Activated CD8-positive, alpha-beta memory T cell treated with anti-CD3 and anti-CD28 coated beads, Interleukin-2, amount 10 ng/mL, durations not matched to agents 7 days and 5 days (primary cell): ENCODE measurements around the gene ITLN2. TPM values are rescaled to one million over a fixed set of nuclear protein-coding genes. Genes with fewer than 3 reads are reported as not detected.

Experiments
- ATAC-seq: fragments of 150-1000 bp; cut with Tn5 transposase; one replicate; pipeline ENCODE4 v1.10.0; 2021; ENCODE audit warnings: moderate library complexity
- CTCF ChIA-PET: fragments of 350-600 bp; sonication (Branson Sonifier 250); formaldehyde crosslinking; loops from one replicate; lab custom pipeline; 2021; ENCODE audit warnings: antibody characterized with exemption; lab: Charles Lee
- DNase-seq: peaks from one replicate; pipeline ENCODE4 v3.0.0-alpha.2; 2020
- H3K27ac Mint-ChIP-seq: one replicate; pipeline ENCODE4 v1.8.0; 2021; ENCODE audit warnings: mild to moderate bottlenecking, mixed read lengths
- H3K27me3 Mint-ChIP-seq: one replicate; pipeline ENCODE4 v1.8.0; 2021; ENCODE audit warnings: mixed read lengths
- H3K36me3 Mint-ChIP-seq: one replicate; pipeline ENCODE4 v1.8.0; 2021; ENCODE audit warnings: mild to moderate bottlenecking, mixed read lengths
- H3K4me1 Mint-ChIP-seq: one replicate; pipeline ENCODE4 v1.8.0; 2021; ENCODE audit warnings: mixed read lengths
- H3K4me3 Mint-ChIP-seq: one replicate; pipeline ENCODE4 v1.8.0; 2021; ENCODE audit warnings: mild to moderate bottlenecking, moderate library complexity, mixed read lengths
- H3K9me3 Mint-ChIP-seq: one replicate; pipeline ENCODE4 v1.8.0; 2022; ENCODE audit warnings: low read depth, mixed read lengths
- total RNA-seq, 2 experiments: library from RNA; stranded (reverse); gene quantifications; one replicate each; pipeline ENCODE4 v1.2.3, GENCODE V29; 2021

ITLN2 gene
- total RNA-seq, 2 experiments from 2014 or later: not detected

DNA sequence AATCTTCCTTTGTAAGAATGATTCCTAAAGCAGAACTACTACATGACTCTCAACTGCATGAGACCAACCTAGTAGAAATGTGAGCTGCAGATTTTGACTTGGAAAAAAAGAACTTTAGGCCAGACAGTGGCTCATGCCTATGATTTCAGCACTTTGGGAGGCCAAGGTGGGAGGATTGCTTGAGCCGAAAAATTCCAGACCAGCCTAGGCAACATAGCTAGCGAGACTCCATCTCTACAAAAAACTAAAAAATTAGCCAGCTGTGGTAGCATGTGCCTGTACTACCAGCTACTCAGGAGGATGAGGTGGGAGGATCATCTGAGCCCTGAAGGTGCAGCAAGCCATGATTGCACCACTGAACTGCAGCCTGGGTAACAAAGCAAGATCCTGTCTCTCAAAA is 24.7 kb upstream of the ITLN2 start:
- Mint-ChIP-seq H3K4me3 (no peak overlapping the region), H3K9me3 (no peaks in the 10 kb centered on the region), H3K27ac (no peak overlapping the region), H3K4me1 (peaks cover 10% of the 10 kb centered on the region), H3K27me3 (peaks cover 45% of the 10 kb centered on the region), H3K36me3 (no peaks in the 10 kb centered on the region)
- ATAC-seq (no peak), DNase-seq (no peak)
- CTCF ChIA-PET: interaction anchor here (1.2 to 4.7 kb wide), 3 partner anchors 8 to 27 kb away, joined by 3 to 25 read pairs (median 8); no protein-coding TSS in a partner anchor

DNA sequence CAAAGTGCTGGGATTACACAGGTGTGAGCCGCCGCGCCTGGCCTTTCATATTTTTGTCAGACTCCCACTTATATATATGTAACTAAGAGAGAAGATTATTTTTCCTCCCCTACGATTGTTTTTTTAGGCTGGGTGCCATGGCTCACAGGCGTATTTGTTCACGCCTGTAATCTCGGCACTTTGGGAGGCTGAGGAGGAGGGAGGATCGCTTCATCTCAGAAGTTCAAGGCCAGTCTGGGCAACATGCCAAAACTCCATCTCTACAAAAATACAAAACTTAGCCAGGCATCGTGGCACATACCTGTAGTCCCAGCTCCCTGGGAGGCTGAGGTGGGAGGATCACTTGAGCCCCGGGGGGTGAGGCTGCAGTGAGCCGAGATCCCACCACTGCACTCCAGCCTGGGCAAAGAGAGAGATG is 23.9 kb upstream of the ITLN2 start:
- H3K27me3 Mint-ChIP-seq: peaks cover 43% of the 10 kb centered on the region
- H3K36me3 Mint-ChIP-seq: no peaks in the 10 kb centered on the region
- no peak for DNase-seq
- CTCF ChIA-PET: interaction anchor here (1.1 to 4.7 kb wide), 5 partner anchors 9 to 198 kb away, joined by 3 to 25 read pairs (median 4); partner anchors contain the start of gene ITLN2
- H3K4me1 Mint-ChIP-seq: peaks cover 10% of the 10 kb centered on the region
- no peak for ATAC-seq
- H3K9me3 Mint-ChIP-seq: no peaks in the 10 kb centered on the region
- no peak overlapping the region for H3K27ac Mint-ChIP-seq
- H3K4me3 Mint-ChIP-seq: no peak overlapping the region

DNA sequence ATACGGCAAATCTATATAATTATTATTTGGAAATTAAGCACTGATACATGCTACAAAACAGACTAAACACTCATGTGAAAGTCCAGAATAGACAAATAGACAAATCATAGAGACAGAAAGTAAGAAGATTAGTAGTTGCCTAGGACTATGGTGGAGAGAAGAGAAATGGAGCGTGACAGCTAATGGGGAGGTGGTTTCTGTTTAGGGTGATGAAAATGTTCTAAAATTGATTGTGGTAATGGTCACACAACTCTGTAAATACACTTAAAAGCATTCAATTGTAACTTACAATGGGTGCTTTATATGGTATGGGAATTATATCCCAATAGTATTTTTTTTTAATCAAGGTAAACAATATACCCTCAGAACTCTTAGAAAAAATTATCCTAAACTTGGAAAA is 20.4 kb upstream of the ITLN2 start:
- Mint-ChIP-seq H3K9me3 (no peaks in the 10 kb centered on the region), H3K36me3 (no peaks in the 10 kb centered on the region)
- CTCF ChIA-PET: no interaction called here

DNA sequence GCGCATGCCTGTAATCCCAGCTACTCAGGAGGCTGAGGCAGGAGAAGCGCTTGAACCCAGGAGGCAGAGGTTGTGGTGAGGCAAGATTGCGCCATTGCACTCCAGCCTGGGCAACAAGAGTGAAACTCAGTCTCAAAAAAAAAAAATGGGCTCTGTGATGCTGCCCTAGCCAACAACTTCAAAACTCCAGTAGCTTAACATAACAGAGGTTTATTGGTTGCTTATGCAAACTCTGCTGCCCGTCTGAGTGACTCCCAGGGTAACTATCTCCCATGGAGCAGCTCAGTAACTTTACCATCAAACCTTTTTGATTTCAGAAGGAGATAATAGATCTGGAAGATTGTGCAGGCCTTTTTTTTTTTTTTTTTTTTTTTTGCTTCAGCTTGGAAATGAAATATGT is 18.9 kb upstream of the ITLN2 start:
- H3K4me3 Mint-ChIP-seq: no peak overlapping the region
- ATAC-seq: no peak
- DNase-seq: no peak
- no peaks in the 10 kb centered on the region for H3K9me3 Mint-ChIP-seq
- no peaks in the 10 kb centered on the region for H3K36me3 Mint-ChIP-seq
- peaks cover 2% of the 10 kb centered on the region for H3K4me1 Mint-ChIP-seq
- H3K27me3 Mint-ChIP-seq: peaks cover 12% of the 10 kb centered on the region
- no peak overlapping the region for H3K27ac Mint-ChIP-seq
- CTCF ChIA-PET: interaction anchor here (0.7 to 1.8 kb wide), 6 partner anchors 17 to 178 kb away, joined by 3 to 8 read pairs (median 4); partner anchors contain the start of gene LY9

More for the DNA sequence above, 20.4 kb upstream of the ITLN2 start:
- ATAC-seq (no peak), DNase-seq (no peak)
- Mint-ChIP-seq H3K27ac (no peak overlapping the region), H3K27me3 (peaks cover 20% of the 10 kb centered on the region), H3K4me3 (no peak overlapping the region), H3K4me1 (peaks cover 2% of the 10 kb centered on the region)

DNA sequence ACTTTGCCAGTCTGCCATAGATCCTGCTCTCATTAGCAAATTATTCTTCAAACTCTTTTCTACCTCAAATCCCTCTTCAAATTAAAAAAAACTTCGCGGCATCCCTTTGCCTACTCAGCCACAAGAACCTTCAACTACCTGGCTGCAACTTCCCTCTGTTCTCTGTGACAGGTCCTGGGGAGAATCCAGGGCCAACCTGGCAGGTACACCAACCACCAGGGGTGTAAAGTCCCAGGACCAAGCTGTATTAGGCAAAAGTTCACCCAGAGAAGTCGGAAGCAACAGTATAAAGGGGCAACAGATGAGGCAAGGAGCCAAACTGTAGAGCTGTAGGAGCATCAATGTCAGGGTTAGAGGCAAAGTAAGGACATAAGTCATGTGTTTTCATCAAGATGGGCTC is 18.3 kb upstream of the ITLN2 start:
- H3K27me3 Mint-ChIP-seq: peaks cover 10% of the 10 kb centered on the region

DNA sequence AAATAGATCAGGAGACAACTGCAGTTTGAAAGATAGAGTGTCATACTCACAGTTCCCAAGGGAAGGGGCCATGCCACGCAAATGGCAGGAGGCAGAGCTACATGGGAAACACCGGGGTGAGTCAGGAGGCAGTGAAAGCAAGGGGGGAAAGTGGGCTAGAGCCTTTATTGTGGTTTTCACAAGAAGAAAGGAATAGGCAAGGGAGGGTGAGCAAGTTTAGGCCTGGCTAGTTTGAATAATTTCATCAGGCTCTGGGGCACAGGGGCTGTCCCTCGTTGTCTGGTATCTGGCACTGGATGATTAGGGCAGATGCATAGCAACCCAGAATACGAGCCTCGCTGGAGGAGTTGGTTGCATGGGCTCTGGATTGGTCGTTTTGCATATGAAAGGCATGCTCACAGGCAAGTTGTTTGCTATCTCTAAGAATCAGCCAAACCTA is 17.0 kb upstream of the ITLN2 start:
- no peaks in the 10 kb centered on the region for H3K36me3 Mint-ChIP-seq
- no peaks in the 10 kb centered on the region for H3K9me3 Mint-ChIP-seq
- DNase-seq (no peak), ATAC-seq (peak; percentile 47)
- CTCF ChIA-PET: interaction anchor here (2.0 kb wide), 1 partner anchor 17 kb away, joined by 6 read pairs; the partner anchor contains the start of gene ITLN2
- H3K27me3 Mint-ChIP-seq: peaks cover 14% of the 10 kb centered on the region
- H3K27ac Mint-ChIP-seq: no peak overlapping the region
- H3K4me3 Mint-ChIP-seq: no peak overlapping the region
- peaks cover 2% of the 10 kb centered on the region for H3K4me1 Mint-ChIP-seq

More for the DNA sequence above, 18.3 kb upstream of the ITLN2 start:
- Mint-ChIP-seq H3K36me3 (no peaks in the 10 kb centered on the region), H3K4me1 (peaks cover 2% of the 10 kb centered on the region), H3K27ac (no peak overlapping the region), H3K4me3 (no peak overlapping the region), H3K9me3 (no peaks in the 10 kb centered on the region)
- no peak for ATAC-seq
- DNase-seq: no peak
- CTCF ChIA-PET: interaction anchor here (0.7 to 1.8 kb wide), 6 partner anchors 18 to 177 kb away, joined by 3 to 8 read pairs (median 4); partner anchors contain the start of gene LY9

DNA sequence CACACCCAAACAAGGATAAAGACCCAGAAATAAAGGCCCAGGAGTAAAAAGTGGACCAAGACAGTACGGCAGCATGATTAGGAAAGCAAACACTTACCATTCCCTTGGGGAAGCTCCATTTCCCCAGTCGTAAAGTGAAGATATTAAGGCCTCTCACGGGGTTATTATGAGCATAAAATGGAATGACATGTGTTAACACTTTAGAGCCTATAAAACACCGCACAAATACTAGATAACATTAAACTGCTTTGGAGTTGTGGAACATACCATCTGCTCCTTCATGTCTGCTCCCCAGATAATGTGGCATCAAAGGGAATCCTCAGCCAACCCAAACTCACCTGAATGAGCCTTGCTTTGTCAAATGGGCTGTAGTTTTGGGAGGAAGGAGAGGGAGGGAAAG is 8.9 kb upstream of the ITLN2 start:
- H3K9me3 Mint-ChIP-seq: no peaks in the 10 kb centered on the region
- H3K27me3 Mint-ChIP-seq: peaks cover 5% of the 10 kb centered on the region
- H3K27ac Mint-ChIP-seq: no peak overlapping the region
- no peak for ATAC-seq
- CTCF ChIA-PET: interaction anchor here (1.4 kb wide), 1 partner anchor 13 kb away, joined by 3 read pairs; no protein-coding TSS in a partner anchor
- no peaks in the 10 kb centered on the region for H3K36me3 Mint-ChIP-seq
- no peak overlapping the region for H3K4me3 Mint-ChIP-seq
- no peak for DNase-seq
- H3K4me1 Mint-ChIP-seq: no peaks in the 10 kb centered on the region

DNA sequence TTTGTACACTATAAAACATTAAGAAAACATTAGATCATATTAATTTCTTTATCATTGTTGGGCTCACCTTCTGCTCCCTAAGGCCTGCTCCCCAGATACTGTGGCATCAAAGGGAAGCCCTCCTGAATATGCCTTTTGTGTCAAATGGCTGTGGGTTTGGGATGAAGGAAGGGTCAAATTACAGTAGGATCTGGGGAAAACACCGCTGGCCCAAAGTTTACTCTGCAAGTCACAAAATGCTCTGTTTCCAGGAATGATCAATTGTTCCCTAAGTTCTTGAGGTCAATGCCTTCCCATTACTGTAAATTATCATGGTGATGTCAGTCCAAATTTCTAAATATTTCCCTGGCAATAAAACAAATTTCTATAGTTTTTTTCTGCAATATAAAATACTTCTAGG is 6.8 kb upstream of the ITLN2 start:
- CTCF ChIA-PET: interaction anchor here (1.1 to 1.9 kb wide), 3 partner anchors 9 to 124 kb away, joined by 3 to 7 read pairs (median 3); no protein-coding TSS in a partner anchor
- no peaks in the 10 kb centered on the region for H3K4me1 Mint-ChIP-seq
- ATAC-seq: no peak
- H3K36me3 Mint-ChIP-seq: no peaks in the 10 kb centered on the region
- no peak for DNase-seq
- no peaks in the 10 kb centered on the region for H3K9me3 Mint-ChIP-seq
- H3K27me3 Mint-ChIP-seq: no peaks in the 10 kb centered on the region
- H3K4me3 Mint-ChIP-seq: no peak overlapping the region
- H3K27ac Mint-ChIP-seq: no peak overlapping the region

DNA sequence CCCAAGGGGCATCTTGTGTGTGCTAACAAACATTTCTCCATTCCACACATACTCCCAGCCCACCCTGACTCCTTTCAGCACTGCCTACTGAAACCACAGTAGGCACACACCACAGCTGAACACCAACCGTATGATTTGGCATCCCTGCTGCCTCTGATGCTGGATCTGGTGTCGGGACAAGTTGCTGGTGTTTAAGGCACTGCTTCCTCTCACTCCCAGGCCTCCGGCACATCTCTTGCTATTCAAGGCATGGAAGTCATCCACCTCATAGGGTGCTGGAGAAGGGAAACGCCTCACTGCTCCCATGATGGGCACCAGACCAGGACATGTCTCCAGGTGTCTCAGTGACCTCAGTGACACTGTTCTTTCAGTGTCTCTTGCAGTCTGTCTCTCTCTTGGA is 2.4 kb upstream of the ITLN2 start:
- no peak for ATAC-seq
- peaks cover 4% of the 10 kb centered on the region for H3K4me1 Mint-ChIP-seq
- H3K27ac Mint-ChIP-seq: no peak overlapping the region
- no peaks in the 10 kb centered on the region for H3K27me3 Mint-ChIP-seq
- CTCF ChIA-PET: interaction anchor here (0.9 to 8.5 kb wide), 4 partner anchors 33 to 350 kb away, joined by 3 to 270 read pairs (median 3); no protein-coding TSS in a partner anchor
- no peaks in the 10 kb centered on the region for H3K36me3 Mint-ChIP-seq
- H3K9me3 Mint-ChIP-seq: no peaks in the 10 kb centered on the region
- no peak overlapping the region for H3K4me3 Mint-ChIP-seq
- no peak for DNase-seq

DNA sequence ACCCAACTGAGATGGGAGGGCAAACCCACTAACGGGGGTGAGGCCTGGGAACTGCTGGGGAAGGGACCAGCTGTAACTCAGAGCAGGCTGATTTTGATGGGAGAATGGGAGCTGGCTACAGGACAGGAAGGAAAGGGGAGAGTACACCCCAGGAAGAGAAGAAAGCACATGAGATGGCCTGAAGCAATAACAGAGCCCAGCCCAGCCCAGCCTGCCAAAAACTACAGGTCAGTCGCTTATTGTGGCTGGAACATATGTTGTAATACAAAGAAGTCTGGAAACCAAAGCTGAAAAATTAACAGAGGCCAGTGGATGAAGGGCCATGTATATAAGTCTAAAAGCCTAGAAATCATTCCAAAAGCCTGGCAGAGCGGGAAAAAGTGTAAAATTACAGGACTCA is 1.6 kb downstream of the ITLN2 start:
- Mint-ChIP-seq H3K27ac (peak overlapping the region; percentile 5), H3K9me3 (no peaks in the 10 kb centered on the region), H3K4me1 (peaks cover 4% of the 10 kb centered on the region), H3K4me3 (no peak overlapping the region), H3K36me3 (no peaks in the 10 kb centered on the region), H3K27me3 (no peaks in the 10 kb centered on the region)
- DNase-seq (no peak), ATAC-seq (no peak)
- CTCF ChIA-PET: interaction anchor here (1.3 to 8.5 kb wide), 18 partner anchors 8 to 271 kb away, joined by 3 to 270 read pairs (median 20); partner anchors contain the start of genes CD244 and LY9

DNA sequence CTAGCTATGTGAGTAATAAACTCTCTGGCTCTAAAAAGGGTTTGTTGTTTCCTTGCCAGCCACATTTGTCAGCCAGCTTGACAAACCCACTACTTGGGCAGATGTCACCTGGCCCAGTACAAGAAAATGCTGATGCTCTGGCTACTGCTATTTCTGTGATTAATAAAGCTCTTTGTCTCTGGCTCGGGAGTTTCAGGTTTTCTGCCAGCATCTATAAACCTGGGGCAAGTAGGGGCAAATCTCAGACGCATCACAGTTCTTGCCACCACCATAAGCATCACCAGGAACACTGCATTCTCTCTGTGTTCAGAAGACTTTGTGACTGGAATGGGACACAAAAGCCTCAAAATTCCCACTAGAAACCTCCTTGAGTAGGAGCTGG is 2.5 kb downstream of the ITLN2 start:
- DNase-seq: no peak
- no peak overlapping the region for H3K27ac Mint-ChIP-seq
- H3K27me3 Mint-ChIP-seq: no peaks in the 10 kb centered on the region
- H3K9me3 Mint-ChIP-seq: no peaks in the 10 kb centered on the region
- no peak overlapping the region for H3K4me3 Mint-ChIP-seq
- CTCF ChIA-PET: interaction anchor here (0.7 to 8.5 kb wide), 38 partner anchors 9 to 333 kb away, joined by 3 to 270 read pairs (median 6); partner anchors contain the start of genes CD244, ITLN1 and LY9
- no peak for ATAC-seq
- peaks cover 4% of the 10 kb centered on the region for H3K4me1 Mint-ChIP-seq
- H3K36me3 Mint-ChIP-seq: no peaks in the 10 kb centered on the region

DNA sequence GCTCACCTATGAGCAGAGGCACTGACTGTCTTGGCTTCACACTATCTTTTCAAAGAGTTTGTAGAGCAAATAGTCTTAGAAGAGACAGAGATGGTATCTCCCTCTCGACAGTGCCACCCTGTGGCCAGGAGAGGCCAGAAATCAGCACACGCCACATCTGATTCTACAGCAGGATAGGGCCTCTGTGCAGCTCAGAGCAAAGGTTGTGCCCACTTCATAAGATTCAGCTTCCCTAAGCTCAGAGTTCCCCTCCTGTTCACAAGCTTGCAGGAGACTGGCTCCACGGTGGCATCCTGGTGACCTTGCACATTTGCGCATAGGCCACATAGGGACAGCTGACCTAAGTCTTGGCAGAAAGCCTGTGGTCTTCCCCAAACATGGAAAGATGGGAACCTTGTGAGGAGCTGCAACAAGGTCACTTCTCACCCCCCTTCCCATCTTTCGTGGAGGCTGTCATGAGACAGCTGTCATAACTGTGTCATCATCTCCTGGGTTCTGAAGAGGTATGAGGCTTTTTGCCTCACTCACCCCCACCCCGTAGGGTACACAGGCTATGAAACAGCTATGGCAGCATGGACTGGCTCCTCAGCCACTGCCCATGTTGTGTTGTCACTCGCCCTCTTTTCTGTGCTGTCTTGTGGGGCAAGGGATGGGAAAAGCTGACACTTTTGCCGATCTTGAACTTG is 3.0 kb downstream of the ITLN2 start:
- H3K27ac Mint-ChIP-seq: no peak overlapping the region
- H3K36me3 Mint-ChIP-seq: no peaks in the 10 kb centered on the region
- H3K4me1 Mint-ChIP-seq: peaks cover 4% of the 10 kb centered on the region
- H3K9me3 Mint-ChIP-seq: no peaks in the 10 kb centered on the region
- no peak overlapping the region for H3K4me3 Mint-ChIP-seq
- H3K27me3 Mint-ChIP-seq: no peaks in the 10 kb centered on the region
- peak; percentile 92 for ATAC-seq
- DNase-seq: peak; percentile 83
- CTCF ChIA-PET: interaction anchor here (0.6 to 8.5 kb wide), 43 partner anchors 8 to 332 kb away, joined by 3 to 270 read pairs (median 5); partner anchors contain the start of genes CD244, ITLN1 and LY9

DNA sequence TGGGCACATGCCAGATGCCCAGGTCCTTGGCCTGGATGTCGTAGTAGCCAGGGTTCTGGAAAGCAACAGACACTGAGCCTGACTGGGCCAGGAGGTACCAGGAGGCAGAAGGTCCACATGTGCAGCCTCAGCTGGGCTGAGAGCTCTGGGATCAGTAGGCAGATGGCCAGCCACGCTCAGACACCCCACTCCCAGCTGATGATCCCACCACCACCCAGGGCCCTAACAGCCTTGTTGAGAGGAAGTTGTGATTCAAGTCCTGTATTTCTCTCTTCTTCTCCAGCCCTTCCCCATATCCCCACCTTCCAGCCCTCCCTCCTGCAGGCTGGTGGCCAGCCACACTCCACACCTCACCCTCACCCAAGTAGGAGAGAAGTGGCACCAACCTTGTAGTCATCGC is 4.0 kb downstream of the ITLN2 start:
- Mint-ChIP-seq H3K9me3 (no peaks in the 10 kb centered on the region), H3K36me3 (no peaks in the 10 kb centered on the region), H3K27ac (no peak overlapping the region)

More for the DNA sequence above, 4.0 kb downstream of the ITLN2 start:
- CTCF ChIA-PET: interaction anchor here (0.6 to 8.5 kb wide), 22 partner anchors 9 to 268 kb away, joined by 3 to 270 read pairs (median 10); partner anchors contain the start of genes CD244, ITLN1 and LY9
- DNase-seq: no peak
- Mint-ChIP-seq H3K27me3 (no peaks in the 10 kb centered on the region), H3K4me1 (peaks cover 4% of the 10 kb centered on the region), H3K4me3 (no peak overlapping the region)
- ATAC-seq: no peak
